OCI-LY7 (cell line): ENCODE data around the gene KRTAP12-2. TPM values are rescaled to one million over a fixed set of nuclear protein-coding genes. Genes with fewer than 3 reads are reported as not detected.
"Not testable (repeated sequence)": the region's sequence is repeated elsewhere in the genome, so short reads cannot be mapped to it uniquely, and the experiment has no call there.

ENCODE experiments used
- BruUV-seq: library from RNA; stranded (reverse); fragments of 400-500 nt; replicated peaks from 2 replicates; lab custom pipeline; 2021; lab: Mats Ljungman, UMichigan
- CTCF ChIA-PET: fragments of 300-600 bp; sonication (Branson Sonifier 250); formaldehyde crosslinking; loops from one replicate; lab custom pipeline; 2022; ENCODE audit warnings: antibody characterized with exemption; ENCODE audit not compliant: unreplicated experiment; lab: Charles Lee
- POLR2A ChIA-PET: fragments of 300-600 bp; sonication (Branson Sonifier 250); formaldehyde crosslinking; loops from one replicate; lab custom pipeline; 2022; ENCODE audit warnings: antibody characterized with exemption; lab: Charles Lee
- DNase-seq: peaks from one replicate; pipeline ENCODE4 v3.0.0-alpha.2; 2015; ENCODE audit warnings: low spot score
- H2AFZ ChIP-seq: fragments of 200-600 bp; sonication (generic), shearing (Covaris generic); 2 replicates; pipeline ENCODE4 v1.6.1; 2014; ENCODE audit warnings: mild to moderate bottlenecking, antibody characterized with exemption, low read length, moderate library complexity
- H3K27ac ChIP-seq: fragments of 200-600 bp; sonication (generic); 2 replicates; pipeline ENCODE4 v1.5.1; 2014; ENCODE audit warnings: mixed run types, low read depth, mild to moderate bottlenecking, moderate library complexity, low read length, inconsistent platforms; ENCODE audit not compliant: poor library complexity, severe bottlenecking
- H3K36me3 ChIP-seq: fragments of 200-600 bp; sonication (generic); 2 replicates; pipeline ENCODE4 v1.6.1; 2014; ENCODE audit warnings: mild to moderate bottlenecking, antibody characterized with exemption, low read length, moderate library complexity, mixed read lengths; ENCODE audit not compliant: insufficient read depth
- H3K4me1 ChIP-seq: fragments of 200-600 bp; sonication (generic); 2 replicates; pipeline ENCODE4 v1.5.1; 2014; ENCODE audit warnings: mild to moderate bottlenecking, low read length; ENCODE audit not compliant: insufficient read depth, poor library complexity, severe bottlenecking
- H3K4me2 ChIP-seq: fragments of 200-600 bp; sonication (generic); 2 replicates; pipeline ENCODE4 v1.6.1; 2014; ENCODE audit warnings: mild to moderate bottlenecking, low read length
- H3K4me3 ChIP-seq: fragments of 200-600 bp; sonication (generic); 2 replicates; pipeline ENCODE4 v1.5.1; 2014; ENCODE audit warnings: mild to moderate bottlenecking, low read depth, low read length; ENCODE audit not compliant: poor library complexity, severe bottlenecking
- H3K79me2 ChIP-seq: fragments of 200-600 bp; sonication (generic); 2 replicates; pipeline ENCODE4 v1.6.1; 2016; ENCODE audit warnings: low read depth, mild to moderate bottlenecking, low read length, moderate library complexity, mixed read lengths; ENCODE audit not compliant: insufficient read depth
- H3K9me2 ChIP-seq: fragments of 200-600 bp; sonication (generic); 2 replicates; pipeline ENCODE4 v1.6.1; 2016; ENCODE audit warnings: mild to moderate bottlenecking, low read length, mixed read lengths; ENCODE audit not compliant: insufficient read depth
- H3K9me3 ChIP-seq: fragments of 200-600 bp; sonication (generic); 2 replicates; pipeline ENCODE4 v1.6.1; 2014; ENCODE audit warnings: mild to moderate bottlenecking, mixed run types, low read length, mixed read lengths
- H4K20me1 ChIP-seq: fragments of 200-600 bp; sonication (generic); 2 replicates; pipeline ENCODE4 v1.6.1; 2014; ENCODE audit warnings: mild to moderate bottlenecking, antibody characterized with exemption, low read length, moderate library complexity, mixed read lengths; ENCODE audit not compliant: insufficient read depth
- EZH2phosphoT487 ChIP-seq: fragments of 200-600 bp; sonication (generic); IDR thresholded peaks from 2 replicates; pipeline ENCODE4 v1.6.1; 2018; ENCODE audit warnings: low read depth, borderline replicate concordance, mild to moderate bottlenecking, mixed run types, antibody characterized with exemption, low read length, moderate library complexity, mixed read lengths
- intact Hi-C: fragments of 100-400 bp; cut with micrococcal nuclease; formaldehyde crosslinking; loops from one replicate; pipeline ENCODE4 v1.10.0; 2022; ENCODE audit not compliant: unreplicated experiment
- total RNA-seq, 2 experiments: library from RNA; depleted of rRNA in 1 of 2; stranded (reverse); fragments of >200 nt in 1 of 2; shearing (Covaris generic) in 1 of 2; gene quantifications; 2 replicates each; pipeline ENCODE4 v1.2.3, GENCODE V29; 2014 to 2022
- TF ChIP-seq, protein P1 (sequence below): fragments of 200-600 bp; sonication (generic); conservative IDR thresholded peaks from 2 replicates; pipeline ENCODE4 v1.5.1; 2014; ENCODE audit warnings: mild to moderate bottlenecking, antibody characterized with exemption, low read length, moderate library complexity, mixed read lengths

KRTAP12-2 gene
- total RNA-seq, 2 experiments from 2014 or later: not detected

DNA sequence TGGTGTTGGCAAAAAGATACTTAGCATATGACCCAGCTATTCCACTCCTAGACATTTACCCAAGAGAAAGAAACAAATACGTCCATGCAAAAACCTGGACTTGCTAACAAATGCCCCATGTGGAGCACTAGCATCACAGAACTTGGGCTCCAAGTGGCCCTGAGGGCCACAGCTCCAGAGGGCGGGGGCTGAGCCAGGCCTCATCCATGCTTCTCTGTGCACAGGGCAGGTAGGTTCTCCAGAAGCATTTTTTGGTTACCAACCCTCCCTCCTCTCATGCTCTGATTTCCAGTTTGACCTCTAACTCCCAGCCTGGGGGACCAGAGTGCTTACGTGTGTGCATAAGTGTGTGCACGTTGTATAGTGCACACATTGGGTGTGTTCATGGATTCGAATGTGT is 2.0 kb downstream of the KRTAP12-2 start:
- no TSS peak for BruUV-seq
- intact Hi-C loops: no loop called here
- Histone ChIP-seq H3K4me3 (no peak overlapping the region), H3K27ac (no peak overlapping the region), H4K20me1 (no peaks in the 10 kb centered on the region), H3K4me1 (no peaks in the 10 kb centered on the region), H3K9me3 (no peaks in the 10 kb centered on the region), H3K79me2 (no peaks in the 10 kb centered on the region), H3K36me3 (no peaks in the 10 kb centered on the region), H3K9me2 (no peaks in the 10 kb centered on the region), H3K4me2 (no peak overlapping the region), H2AFZ (no peak overlapping the region)
- CTCF ChIA-PET: no interaction called here
- TF ChIP-seq, protein P1, sequence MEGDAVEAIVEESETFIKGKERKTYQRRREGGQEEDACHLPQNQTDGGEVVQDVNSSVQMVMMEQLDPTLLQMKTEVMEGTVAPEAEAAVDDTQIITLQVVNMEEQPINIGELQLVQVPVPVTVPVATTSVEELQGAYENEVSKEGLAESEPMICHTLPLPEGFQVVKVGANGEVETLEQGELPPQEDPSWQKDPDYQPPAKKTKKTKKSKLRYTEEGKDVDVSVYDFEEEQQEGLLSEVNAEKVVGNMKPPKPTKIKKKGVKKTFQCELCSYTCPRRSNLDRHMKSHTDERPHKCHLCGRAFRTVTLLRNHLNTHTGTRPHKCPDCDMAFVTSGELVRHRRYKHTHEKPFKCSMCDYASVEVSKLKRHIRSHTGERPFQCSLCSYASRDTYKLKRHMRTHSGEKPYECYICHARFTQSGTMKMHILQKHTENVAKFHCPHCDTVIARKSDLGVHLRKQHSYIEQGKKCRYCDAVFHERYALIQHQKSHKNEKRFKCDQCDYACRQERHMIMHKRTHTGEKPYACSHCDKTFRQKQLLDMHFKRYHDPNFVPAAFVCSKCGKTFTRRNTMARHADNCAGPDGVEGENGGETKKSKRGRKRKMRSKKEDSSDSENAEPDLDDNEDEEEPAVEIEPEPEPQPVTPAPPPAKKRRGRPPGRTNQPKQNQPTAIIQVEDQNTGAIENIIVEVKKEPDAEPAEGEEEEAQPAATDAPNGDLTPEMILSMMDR: no peak
- no peak for TF ChIP-seq EZH2phosphoT487
- POLR2A ChIA-PET: no interaction called here
- DNase-seq: no peak

DNA sequence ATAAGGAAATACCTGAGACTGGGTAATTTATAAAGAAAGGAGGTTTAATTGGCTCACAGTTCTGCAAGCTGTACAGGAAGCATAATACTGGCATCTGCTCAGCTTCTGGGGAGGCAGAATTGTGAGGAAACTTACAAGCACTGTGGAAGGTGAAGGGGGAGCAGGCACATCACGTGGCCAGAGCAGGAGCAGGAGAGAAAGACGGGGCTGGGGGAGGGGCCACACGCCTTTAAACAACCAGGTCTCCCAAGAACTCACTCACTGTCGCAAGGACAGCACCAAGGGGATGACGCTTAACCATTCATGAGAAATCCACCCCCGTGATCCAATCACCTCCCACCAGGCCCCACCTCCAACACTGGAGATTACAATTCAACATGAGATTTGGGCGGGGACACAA is 5.2 kb downstream of the KRTAP12-2 start:
- BruUV-seq, POLR2A ChIA-PET, DNase-seq, H3K27ac ChIP-seq, CTCF ChIA-PET, H3K36me3 ChIP-seq, H3K79me2 ChIP-seq, H2AFZ ChIP-seq, H4K20me1 ChIP-seq, H3K9me2 ChIP-seq, H3K4me2 ChIP-seq, H3K9me3 ChIP-seq, intact Hi-C loops, H3K4me3 ChIP-seq, H3K4me1 ChIP-seq: not testable (repeated sequence)

DNA sequence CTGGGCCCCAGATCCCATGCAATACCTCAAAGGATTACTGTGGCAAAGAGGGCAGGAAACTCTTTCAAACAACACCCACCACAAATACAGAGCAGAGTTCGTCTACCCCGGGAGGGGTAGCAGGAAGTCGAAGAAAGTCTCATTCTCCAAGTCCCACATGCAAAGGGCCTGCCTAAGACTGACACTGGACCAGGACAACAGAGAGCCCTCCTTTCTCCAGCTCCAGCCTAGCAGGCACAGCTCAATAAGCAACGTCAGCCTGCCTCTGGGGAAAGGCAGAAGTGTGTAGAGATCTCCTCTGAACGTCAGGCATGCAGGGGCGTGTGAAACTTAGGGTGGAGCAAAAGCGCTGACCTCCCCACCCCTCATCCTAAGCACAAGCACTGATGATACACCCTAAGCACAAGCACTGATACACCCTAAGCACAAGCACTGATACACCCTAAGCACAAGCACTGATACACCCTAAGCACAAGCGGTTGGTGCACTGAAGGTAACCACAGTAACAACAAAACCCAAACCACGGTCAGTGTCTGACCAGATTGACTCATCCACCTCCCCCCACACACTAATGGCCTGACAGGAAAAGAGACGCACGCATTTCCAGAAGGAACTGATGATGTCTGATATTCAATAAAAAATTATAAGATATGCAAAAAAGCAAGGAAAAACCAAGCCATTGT is 7.7 kb downstream of the KRTAP12-2 start:
- Histone ChIP-seq H3K9me3 (no peaks in the 10 kb centered on the region), H3K27ac (no peak overlapping the region), H3K79me2 (no peaks in the 10 kb centered on the region), H3K4me3 (no peak overlapping the region), H3K36me3 (no peaks in the 10 kb centered on the region), H3K4me1 (no peaks in the 10 kb centered on the region), H3K9me2 (no peaks in the 10 kb centered on the region), H3K4me2 (no peak overlapping the region), H4K20me1 (no peaks in the 10 kb centered on the region), H2AFZ (no peak overlapping the region)
- CTCF ChIA-PET: no interaction called here
- no peak for TF ChIP-seq EZH2phosphoT487
- TF ChIP-seq, protein P1: no peak
- intact Hi-C loops: no loop called here
- no peak for DNase-seq
- POLR2A ChIA-PET: no interaction called here
- no TSS peak for BruUV-seq
